Neural crest cell (in vitro differentiated cells): ENCODE measurements around the gene DEPDC1B. TPM values are rescaled to one million over a fixed set of nuclear protein-coding genes. Genes with fewer than 3 reads are reported as not detected.

Source experiments
- DNase-seq: peaks from one replicate; pipeline ENCODE4 v3.0.0; 2021; ENCODE audit warnings: low read depth, mixed read lengths, low spot score
- H3K27ac Mint-ChIP-seq: one replicate; pipeline ENCODE4 v1.8.0; 2021; ENCODE audit warnings: mild to moderate bottlenecking, mixed read lengths; ENCODE audit not compliant: unreplicated experiment
- H3K27me3 Mint-ChIP-seq: 2 replicates; pipeline ENCODE4 v1.8.0; 2021; ENCODE audit warnings: low read depth, mild to moderate bottlenecking, mixed read lengths
- H3K36me3 Mint-ChIP-seq: 2 replicates; pipeline ENCODE4 v1.8.0; 2021; ENCODE audit warnings: low read depth, mild to moderate bottlenecking, mixed read lengths
- H3K4me1 Mint-ChIP-seq: 2 replicates; pipeline ENCODE4 v1.8.0; 2021; ENCODE audit warnings: mixed read lengths
- H3K4me3 Mint-ChIP-seq: one replicate; pipeline ENCODE4 v1.8.0; 2021; ENCODE audit warnings: mild to moderate bottlenecking, mixed read lengths
- H3K9me3 Mint-ChIP-seq: 2 replicates; pipeline ENCODE4 v1.8.0; 2021; ENCODE audit warnings: mixed read lengths
- total RNA-seq: library from RNA; stranded (reverse); gene quantifications from 2 replicates; pipeline ENCODE4 v1.2.1, GENCODE V29; 2021
- TF ChIP-seq, protein P1 (sequence below): fragments of 200-600 bp; sonication (generic); conservative IDR thresholded peaks from 2 replicates; pipeline ENCODE4 v1.5.0; 2021; ENCODE audit warnings: antibody characterized with exemption, mild to moderate bottlenecking

DEPDC1B gene
- total RNA-seq, 1 donor from 2014 or later, result 60.4 TPM

DNA sequence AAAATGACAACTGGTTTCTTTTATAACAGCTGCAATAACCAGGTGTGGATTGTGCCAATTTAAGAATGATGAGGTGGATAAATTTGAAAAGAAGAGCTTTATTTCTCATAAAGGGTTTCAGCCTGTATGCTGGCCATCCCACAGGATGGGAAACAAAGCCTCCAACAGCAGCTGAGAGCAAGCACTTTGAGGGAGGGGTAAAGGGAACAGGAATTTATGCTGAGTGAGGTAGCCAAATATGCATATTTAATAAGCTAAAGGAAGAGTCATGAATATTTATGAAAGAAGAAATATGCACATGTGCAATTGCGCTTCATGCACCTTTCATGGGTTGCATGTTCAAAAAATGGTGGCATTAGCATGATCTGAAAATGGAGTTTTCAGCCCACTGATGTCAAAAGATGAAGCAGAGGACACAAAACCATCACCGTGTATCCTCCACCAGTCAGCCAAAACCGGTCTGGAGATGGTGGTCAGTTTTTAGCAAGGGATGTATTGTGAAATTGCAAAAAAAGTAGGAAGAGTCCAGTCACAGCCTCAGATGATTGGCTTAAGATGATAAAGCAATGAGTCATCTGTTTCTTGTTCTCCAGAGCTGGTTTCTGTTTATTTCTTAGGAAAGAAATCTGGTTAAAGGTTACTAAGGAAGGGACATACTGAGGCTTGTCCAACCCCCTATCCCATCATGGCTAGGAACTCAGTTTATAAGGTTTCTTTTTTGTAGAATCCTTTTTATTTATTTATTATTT is 47.9 kb downstream of the DEPDC1B start:
- Mint-ChIP-seq H3K36me3 (peaks cover 47% of the 10 kb centered on the region), H3K27ac (no peak overlapping the region), H3K4me3 (no peak overlapping the region), H3K4me1 (no peaks in the 10 kb centered on the region), H3K9me3 (peaks cover 18% of the 10 kb centered on the region), H3K27me3 (no peaks in the 10 kb centered on the region)
- no peak for DNase-seq
- TF ChIP-seq, protein P1, sequence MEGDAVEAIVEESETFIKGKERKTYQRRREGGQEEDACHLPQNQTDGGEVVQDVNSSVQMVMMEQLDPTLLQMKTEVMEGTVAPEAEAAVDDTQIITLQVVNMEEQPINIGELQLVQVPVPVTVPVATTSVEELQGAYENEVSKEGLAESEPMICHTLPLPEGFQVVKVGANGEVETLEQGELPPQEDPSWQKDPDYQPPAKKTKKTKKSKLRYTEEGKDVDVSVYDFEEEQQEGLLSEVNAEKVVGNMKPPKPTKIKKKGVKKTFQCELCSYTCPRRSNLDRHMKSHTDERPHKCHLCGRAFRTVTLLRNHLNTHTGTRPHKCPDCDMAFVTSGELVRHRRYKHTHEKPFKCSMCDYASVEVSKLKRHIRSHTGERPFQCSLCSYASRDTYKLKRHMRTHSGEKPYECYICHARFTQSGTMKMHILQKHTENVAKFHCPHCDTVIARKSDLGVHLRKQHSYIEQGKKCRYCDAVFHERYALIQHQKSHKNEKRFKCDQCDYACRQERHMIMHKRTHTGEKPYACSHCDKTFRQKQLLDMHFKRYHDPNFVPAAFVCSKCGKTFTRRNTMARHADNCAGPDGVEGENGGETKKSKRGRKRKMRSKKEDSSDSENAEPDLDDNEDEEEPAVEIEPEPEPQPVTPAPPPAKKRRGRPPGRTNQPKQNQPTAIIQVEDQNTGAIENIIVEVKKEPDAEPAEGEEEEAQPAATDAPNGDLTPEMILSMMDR, result no peak

DNA sequence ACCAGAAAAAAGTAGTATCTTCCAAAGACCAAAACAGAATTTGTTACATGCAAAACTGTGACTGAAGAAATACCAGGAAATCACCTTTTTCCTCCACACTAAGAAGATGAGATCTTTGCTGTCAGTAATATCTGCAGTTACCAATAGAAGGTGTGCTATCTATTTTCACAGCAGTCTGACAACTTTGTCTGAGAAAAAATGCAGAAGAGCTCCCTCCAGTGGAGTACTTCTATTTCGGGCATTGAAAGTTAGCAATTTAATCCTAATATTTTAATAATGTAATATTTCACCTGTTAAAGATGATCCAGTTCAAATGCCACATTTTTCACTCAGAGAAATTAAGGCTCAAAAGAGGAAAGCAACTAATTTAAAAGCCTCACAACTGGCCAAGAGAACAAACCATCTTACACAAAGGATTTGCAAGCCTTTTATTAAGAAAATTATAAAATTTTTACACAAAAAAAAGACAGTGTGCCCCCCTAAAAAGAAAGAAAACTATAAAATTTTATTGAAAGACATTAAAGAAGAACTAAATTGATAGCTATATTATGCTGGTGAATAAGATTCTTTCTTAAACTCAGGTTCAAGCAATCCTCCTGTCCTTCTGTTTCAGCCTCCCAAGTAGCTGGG is 50.6 kb downstream of the DEPDC1B start:
- no peaks in the 10 kb centered on the region for H3K4me1 Mint-ChIP-seq
- H3K9me3 Mint-ChIP-seq, result peaks cover 6% of the 10 kb centered on the region
- no peaks in the 10 kb centered on the region for H3K27me3 Mint-ChIP-seq
- peaks cover 31% of the 10 kb centered on the region for H3K36me3 Mint-ChIP-seq
- DNase-seq, result no peak
- no peak overlapping the region for H3K27ac Mint-ChIP-seq
- TF ChIP-seq, protein P1, result peak; percentile 81
- no peak overlapping the region for H3K4me3 Mint-ChIP-seq

DNA sequence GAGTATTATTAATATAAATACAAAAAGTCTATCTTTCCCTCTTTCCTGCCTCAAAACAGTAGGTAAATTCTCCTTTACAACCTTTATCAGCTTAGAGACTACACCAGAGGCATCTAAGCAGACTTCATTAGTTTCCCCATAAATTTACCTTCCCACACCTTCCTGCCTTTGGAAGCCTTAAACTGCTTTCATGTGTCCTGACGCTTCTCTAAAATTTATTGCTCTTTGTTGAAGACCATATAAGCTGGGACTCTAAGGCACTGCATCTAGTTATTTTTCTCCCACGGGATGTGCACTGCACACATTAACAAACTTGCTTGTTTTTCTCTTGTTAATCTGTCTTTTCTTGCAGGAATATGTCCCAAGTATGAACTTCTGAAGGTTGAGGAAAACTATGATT is 51.8 kb downstream of the DEPDC1B start:
- Mint-ChIP-seq H3K9me3 (peaks cover 2% of the 10 kb centered on the region), H3K27me3 (no peaks in the 10 kb centered on the region), H3K4me3 (no peak overlapping the region), H3K36me3 (peaks cover 28% of the 10 kb centered on the region), H3K4me1 (no peaks in the 10 kb centered on the region), H3K27ac (no peak overlapping the region)
- DNase-seq, result no peak
- TF ChIP-seq, protein P1, result no peak

DNA sequence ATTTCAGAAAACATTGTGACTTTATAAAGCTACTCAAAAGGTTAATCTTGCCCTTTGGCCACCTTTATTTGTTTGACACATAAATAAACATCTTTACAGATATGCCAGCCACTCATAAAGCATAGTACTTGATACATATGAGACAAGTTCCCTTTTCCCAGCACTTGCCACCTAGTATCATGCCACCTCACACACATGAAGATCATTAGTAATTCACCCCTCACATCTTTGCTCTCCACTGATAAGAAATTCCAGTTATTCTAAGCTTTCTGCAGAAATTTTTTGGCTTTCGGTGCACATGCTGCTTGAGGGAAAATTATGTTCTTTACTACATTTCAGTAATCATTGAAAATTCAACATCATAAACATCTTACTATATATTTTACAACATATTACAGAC is 59.1 kb downstream of the DEPDC1B start:
- no peak overlapping the region for H3K27ac Mint-ChIP-seq
- no peaks in the 10 kb centered on the region for H3K4me1 Mint-ChIP-seq
- H3K4me3 Mint-ChIP-seq, result no peak overlapping the region
- no peaks in the 10 kb centered on the region for H3K27me3 Mint-ChIP-seq
- peaks cover 45% of the 10 kb centered on the region for H3K36me3 Mint-ChIP-seq
- DNase-seq, result no peak
- peaks cover 3% of the 10 kb centered on the region for H3K9me3 Mint-ChIP-seq
- TF ChIP-seq, protein P1, result no peak

DNA sequence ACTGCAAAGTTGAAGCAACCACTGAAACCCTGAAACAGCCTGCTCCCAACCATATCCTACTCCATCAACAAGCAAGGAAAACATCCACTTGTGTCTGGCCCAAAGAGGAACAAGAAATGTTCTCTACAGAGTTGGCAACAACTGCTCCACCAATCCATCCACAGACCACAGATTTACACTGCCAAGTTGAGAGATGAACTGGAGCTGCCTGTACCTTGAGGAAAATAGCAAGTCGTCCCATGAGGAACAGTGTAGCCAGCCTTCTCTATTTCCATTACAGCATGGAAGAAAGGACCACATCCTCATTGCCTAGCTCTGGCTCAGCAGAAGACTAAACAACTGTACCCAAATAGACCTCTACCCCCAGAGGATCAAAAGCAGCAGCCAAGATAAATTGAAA is 60.4 kb downstream of the DEPDC1B start:
- DNase-seq, result no peak
- Mint-ChIP-seq H3K27me3 (no peaks in the 10 kb centered on the region), H3K27ac (no peak overlapping the region), H3K4me3 (no peak overlapping the region), H3K9me3 (peaks cover 3% of the 10 kb centered on the region), H3K4me1 (no peaks in the 10 kb centered on the region), H3K36me3 (peaks cover 52% of the 10 kb centered on the region)
- TF ChIP-seq, protein P1, result no peak
